Smooth muscle cell (in vitro differentiated cells): ENCODE measurements around the gene DCTN1. TPM values are rescaled to one million over a fixed set of nuclear protein-coding genes. Genes with fewer than 3 reads are reported as not detected.

ENCODE experiments used
- DNase-seq: peaks from one replicate; lab custom pipeline; 2025; ENCODE audit not compliant: unreplicated experiment; lab: John Stamatoyannopoulos, UW
- H2AFZ ChIP-seq: fragments of 200-600 bp; sonication (generic); 2 replicates; pipeline ENCODE4 v1.6.0; 2016; ENCODE audit warnings: antibody characterized with exemption, low read depth, mild to moderate bottlenecking
- H3F3A ChIP-seq: fragments of 200-600 bp; sonication (generic); 2 replicates; pipeline ENCODE4 v1.6.0; 2017; ENCODE audit warnings: antibody characterized with exemption, low read depth
- H3K27ac ChIP-seq: fragments of 200-600 bp; sonication (generic); 2 replicates; pipeline ENCODE4 v1.5.1; 2016; ENCODE audit warnings: low read depth, mild to moderate bottlenecking
- H3K27me3 ChIP-seq: fragments of 200-600 bp; sonication (generic); 2 replicates; pipeline ENCODE4 v1.6.1; 2016; ENCODE audit warnings: low read depth, mild to moderate bottlenecking
- H3K36me3 ChIP-seq: fragments of 200-600 bp; sonication (generic); 2 replicates; pipeline ENCODE4 v1.5.1; 2016; ENCODE audit warnings: low read depth
- H3K4me1 ChIP-seq: fragments of 200-600 bp; sonication (generic); 2 replicates; pipeline ENCODE4 v1.5.1; 2016; ENCODE audit warnings: low read depth
- H3K4me2 ChIP-seq: fragments of 200-600 bp; sonication (generic); 2 replicates; pipeline ENCODE4 v1.6.0; 2016; ENCODE audit warnings: mild to moderate bottlenecking
- H3K4me3 ChIP-seq: fragments of 200-600 bp; sonication (generic); 2 replicates; pipeline ENCODE4 v1.5.1; 2016; ENCODE audit warnings: mild to moderate bottlenecking
- H3K79me2 ChIP-seq: fragments of 200-600 bp; sonication (generic); 2 replicates; pipeline ENCODE4 v1.6.0; 2016; ENCODE audit warnings: low read depth, mild to moderate bottlenecking
- H3K9ac ChIP-seq: fragments of 200-600 bp; sonication (generic); 2 replicates; pipeline ENCODE4 v1.6.0; 2016; ENCODE audit warnings: low read depth
- H3K9me3 ChIP-seq: fragments of 200-600 bp; sonication (generic); replicated peaks from 2 replicates; pipeline ENCODE4 v1.5.1; 2016; ENCODE audit warnings: low read depth
- H4K20me1 ChIP-seq: fragments of 200-600 bp; sonication (generic); 2 replicates; pipeline ENCODE4 v1.6.0; 2016; ENCODE audit warnings: low read depth
- CTCF ChIP-seq: fragments of 200-600 bp; sonication (generic); IDR thresholded peaks from 2 replicates; pipeline ENCODE4 v1.5.1; 2017; ENCODE audit warnings: borderline replicate concordance, mild to moderate bottlenecking, antibody characterized with exemption; ENCODE audit not compliant: insufficient read depth, poor library complexity, severe bottlenecking
- WGBS: methylation state at CpG from one replicate; pipeline ENCODE4 v1.1.7; 2016; ENCODE audit warnings: low lambda C conversion rate; 5-methylcytosine and 5-hydroxymethylcytosine counted together
- polyA plus RNA-seq: library from polyadenylated mRNA; unstranded; fragments of >200 nt; fragmentation: Nextera tagmentation; extraction: Ambion mirVana; gene quantifications from 2 replicates; pipeline ENCODE4 v1.2.1, GENCODE V29; 2016
- total RNA-seq: library from RNA; depleted of rRNA; stranded (reverse); fragments of >200 nt; gene quantifications from 2 replicates; pipeline ENCODE4 v1.2.3, GENCODE V29; 2014

DCTN1 gene
- total and polyA plus RNA-seq, 2 experiments from 2014 or later: 65.8 to 105 TPM

GRCh38 chr2:74392449-74392743, 12.3 kb upstream of the DCTN1 start:
- WGBS: 76% methylated on average over 13 of the region's 13 CpGs
- Histone ChIP-seq H2AFZ (peak overlapping the region; percentile 82), H3F3A (no peaks in the 10 kb centered on the region), H3K36me3 (no peaks in the 10 kb centered on the region), H3K27ac (no peak overlapping the region), H3K4me1 (peaks cover 15% of the 10 kb centered on the region), H3K79me2 (peaks cover 42% of the 10 kb centered on the region), H3K27me3 (no peaks in the 10 kb centered on the region), H3K4me2 (peak overlapping the region; percentile 91), H3K9ac (peak overlapping the region; percentile 96), H3K9me3 (no peaks in the 10 kb centered on the region), H4K20me1 (peaks cover 36% of the 10 kb centered on the region), H3K4me3 (peak overlapping the region; percentile 74)
- no peak for DNase-seq
- TF ChIP-seq CTCF: no peak

- H3K36me3 ChIP-seq: no peaks in the 10 kb centered on the region
- H3K4me2 ChIP-seq: peak overlapping the region; percentile 91
- peak overlapping the region; percentile 82 for H2AFZ ChIP-seq
- H3K4me1 ChIP-seq: peaks cover 15% of the 10 kb centered on the region
- H3F3A ChIP-seq: peaks cover 2% of the 10 kb centered on the region
- H3K27ac ChIP-seq: peak overlapping the region; percentile 92
- H3K79me2 ChIP-seq: peaks cover 48% of the 10 kb centered on the region
- H3K9ac ChIP-seq: peak overlapping the region; percentile 96
- DNase-seq: peak; percentile 78
- peaks cover 42% of the 10 kb centered on the region for H4K20me1 ChIP-seq
- H3K9me3 ChIP-seq: no peaks in the 10 kb centered on the region
- WGBS: 4% methylated on average over 40 of the region's 62 CpGs
- no peaks in the 10 kb centered on the region for H3K27me3 ChIP-seq
- peak; percentile 96 for TF ChIP-seq CTCF
- peak overlapping the region; percentile 74 for H3K4me3 ChIP-seq
These were observed 11.7 kb upstream of the DCTN1 start for GRCh38 chr2:74391580-74392448.

- Histone ChIP-seq H4K20me1 (peaks cover 48% of the 10 kb centered on the region), H3K4me2 (peak overlapping the region; percentile 91), H3K27ac (peak overlapping the region; percentile 92), H3K4me3 (peak overlapping the region; percentile 74), H3K27me3 (no peaks in the 10 kb centered on the region), H3K79me2 (peaks cover 54% of the 10 kb centered on the region), H3K36me3 (no peaks in the 10 kb centered on the region), H3K9me3 (no peaks in the 10 kb centered on the region), H3F3A (peaks cover 2% of the 10 kb centered on the region), H3K4me1 (peaks cover 15% of the 10 kb centered on the region), H2AFZ (peak overlapping the region; percentile 82), H3K9ac (peak overlapping the region; percentile 96)
- WGBS: 3% methylated on average over 11 of the region's 11 CpGs
- no peak for DNase-seq
- no peak for TF ChIP-seq CTCF
These were observed 11.1 kb upstream of the DCTN1 start for GRCh38 chr2:74391209-74391579.

- Histone ChIP-seq H3K4me3 (peak overlapping the region; percentile 74), H4K20me1 (peaks cover 54% of the 10 kb centered on the region), H3K27me3 (no peaks in the 10 kb centered on the region), H3K4me2 (peak overlapping the region; percentile 91), H3K27ac (no peak overlapping the region), H3K9ac (peak overlapping the region; percentile 21), H3K79me2 (peaks cover 60% of the 10 kb centered on the region), H3K4me1 (peaks cover 15% of the 10 kb centered on the region), H2AFZ (peak overlapping the region; percentile 82), H3F3A (peaks cover 2% of the 10 kb centered on the region), H3K36me3 (no peaks in the 10 kb centered on the region), H3K9me3 (no peaks in the 10 kb centered on the region)
- TF ChIP-seq CTCF: no peak
- no peak for DNase-seq
- 69% methylated on average over 5 of the region's 5 CpGs for WGBS
These were observed 10.5 kb upstream of the DCTN1 start for GRCh38 chr2:74390606-74391005.
